ENCODE results near the gene EVPLL. TPM values are rescaled to one million over a fixed set of nuclear protein-coding genes. Genes with fewer than 3 reads are reported as not detected.
A peak's percentile ranks its signal among the peaks of the same experiment; 100 is the strongest.
"Not testable (repeated sequence)": the region's sequence is repeated elsewhere in the genome, so short reads cannot be mapped to it uniquely, and the experiment has no call there.

Gene EVPLL
- total RNA-seq, 2 experiments from 2014 or later, result not detected

- Mint-ChIP-seq H3K9me3 (no peaks in the 10 kb centered on the region), H3K4me1 (peaks cover 5% of the 10 kb centered on the region), H3K4me3 (no peak overlapping the region), H3K27ac (no peak overlapping the region), H3K36me3 (ENCODE audit: low read depth) (no peaks in the 10 kb centered on the region), H3K27me3 (peaks cover 21% of the 10 kb centered on the region)
- CTCF ChIA-PET, result interaction anchor here (0.6 kb wide), 1 partner anchor 207 kb away, joined by 4 read pairs; no protein-coding TSS in a partner anchor
- DNase-seq, result no peak
- POLR2A ChIA-PET, result no interaction called here
Measured at GRCh38 chr17:18381953-18382245, 4.3 kb downstream of the EVPLL start.

GRCh38 chr17:18382441-18383078 is 5.0 kb downstream of the EVPLL start:
- H3K36me3 Mint-ChIP-seq (ENCODE audit: low read depth), result no peaks in the 10 kb centered on the region
- DNase-seq, result no peak
- CTCF ChIA-PET, result no interaction called here
- POLR2A ChIA-PET, result no interaction called here
- H3K4me3 Mint-ChIP-seq, result no peak overlapping the region
- H3K27me3 Mint-ChIP-seq, result peaks cover 21% of the 10 kb centered on the region
- no peak overlapping the region for H3K27ac Mint-ChIP-seq
- no peaks in the 10 kb centered on the region for H3K9me3 Mint-ChIP-seq
- peaks cover 2% of the 10 kb centered on the region for H3K4me1 Mint-ChIP-seq

GRCh38 chr17:18383079-18383481 is 5.5 kb downstream of the EVPLL start:
- CTCF ChIA-PET; H3K4me1 Mint-ChIP-seq; POLR2A ChIA-PET; H3K4me3 Mint-ChIP-seq; H3K36me3 Mint-ChIP-seq (ENCODE audit: low read depth); H3K27ac Mint-ChIP-seq; DNase-seq; H3K9me3 Mint-ChIP-seq: not testable (repeated sequence)
- H3K27me3 Mint-ChIP-seq, result peaks cover 21% of the 10 kb centered on the region

- not testable (repeated sequence) for H3K9me3 Mint-ChIP-seq
Measured at GRCh38 chr17:18384271-18384670, 6.7 kb downstream of the EVPLL start.

GRCh38 chr17:18387583-18387982 is 10.0 kb downstream of the EVPLL start:
- H3K9me3 Mint-ChIP-seq; H3K36me3 Mint-ChIP-seq (ENCODE audit: low read depth); CTCF ChIA-PET; POLR2A ChIA-PET; DNase-seq; H3K4me3 Mint-ChIP-seq; H3K4me1 Mint-ChIP-seq; H3K27ac Mint-ChIP-seq: not testable (repeated sequence)
- H3K27me3 Mint-ChIP-seq, result peaks cover 14% of the 10 kb centered on the region

More at GRCh38 chr17:18384271-18384670, 6.7 kb downstream of the EVPLL start:
- H3K36me3 Mint-ChIP-seq (ENCODE audit: low read depth); H3K27ac Mint-ChIP-seq; H3K4me1 Mint-ChIP-seq; POLR2A ChIA-PET; DNase-seq; H3K4me3 Mint-ChIP-seq: not testable (repeated sequence)
- CTCF ChIA-PET, result interaction anchor here (0.8 kb wide), 1 partner anchor 18 kb away, joined by 3 read pairs; no protein-coding TSS in a partner anchor
- H3K27me3 Mint-ChIP-seq, result peaks cover 21% of the 10 kb centered on the region

- CTCF ChIA-PET; H3K36me3 Mint-ChIP-seq (ENCODE audit: low read depth); H3K27ac Mint-ChIP-seq; POLR2A ChIA-PET; H3K4me3 Mint-ChIP-seq; H3K4me1 Mint-ChIP-seq; H3K9me3 Mint-ChIP-seq; DNase-seq: not testable (repeated sequence)
- peaks cover 14% of the 10 kb centered on the region for H3K27me3 Mint-ChIP-seq
Measured at GRCh38 chr17:18388266-18388665, 10.7 kb downstream of the EVPLL start.

- H3K4me1 Mint-ChIP-seq; DNase-seq; CTCF ChIA-PET; H3K9me3 Mint-ChIP-seq; H3K36me3 Mint-ChIP-seq (ENCODE audit: low read depth); H3K4me3 Mint-ChIP-seq; H3K27ac Mint-ChIP-seq; POLR2A ChIA-PET: not testable (repeated sequence)
- H3K27me3 Mint-ChIP-seq, result peaks cover 14% of the 10 kb centered on the region
Measured at GRCh38 chr17:18388728-18389127, 11.2 kb downstream of the EVPLL start.

- H3K36me3 Mint-ChIP-seq (ENCODE audit: low read depth); H3K9me3 Mint-ChIP-seq; H3K27ac Mint-ChIP-seq; DNase-seq; CTCF ChIA-PET; POLR2A ChIA-PET; H3K4me3 Mint-ChIP-seq; H3K4me1 Mint-ChIP-seq; H3K27me3 Mint-ChIP-seq: not testable (repeated sequence)
Measured at GRCh38 chr17:18401872-18402590, 24.5 kb downstream of the EVPLL start.

GRCh38 chr17:18403166-18403565 is 25.6 kb downstream of the EVPLL start:
- CTCF ChIA-PET; H3K9me3 Mint-ChIP-seq; H3K27me3 Mint-ChIP-seq; H3K4me3 Mint-ChIP-seq; H3K27ac Mint-ChIP-seq; H3K36me3 Mint-ChIP-seq (ENCODE audit: low read depth); H3K4me1 Mint-ChIP-seq; DNase-seq; POLR2A ChIA-PET: not testable (repeated sequence)

GRCh38 chr17:18403604-18404003 is 26.0 kb downstream of the EVPLL start:
- H3K4me3 Mint-ChIP-seq; H3K9me3 Mint-ChIP-seq; POLR2A ChIA-PET; DNase-seq; H3K27me3 Mint-ChIP-seq; H3K4me1 Mint-ChIP-seq; CTCF ChIA-PET; H3K27ac Mint-ChIP-seq; H3K36me3 Mint-ChIP-seq (ENCODE audit: low read depth): not testable (repeated sequence)

- CTCF ChIA-PET; H3K4me3 Mint-ChIP-seq; H3K9me3 Mint-ChIP-seq; H3K27me3 Mint-ChIP-seq; DNase-seq; H3K27ac Mint-ChIP-seq; H3K36me3 Mint-ChIP-seq (ENCODE audit: low read depth); POLR2A ChIA-PET: not testable (repeated sequence)
- peaks cover 22% of the 10 kb centered on the region for H3K4me1 Mint-ChIP-seq
Measured at GRCh38 chr17:18408906-18409305, 31.3 kb downstream of the EVPLL start.

GRCh38 chr17:18409321-18409720 is 31.7 kb downstream of the EVPLL start:
- POLR2A ChIA-PET; DNase-seq; H3K27me3 Mint-ChIP-seq; CTCF ChIA-PET; H3K27ac Mint-ChIP-seq; H3K36me3 Mint-ChIP-seq (ENCODE audit: low read depth); H3K9me3 Mint-ChIP-seq: not testable (repeated sequence)
- H3K4me3 Mint-ChIP-seq, result peak overlapping the region; percentile 34
- H3K4me1 Mint-ChIP-seq, result peaks cover 22% of the 10 kb centered on the region

GRCh38 chr17:18410736-18411135 is 33.2 kb downstream of the EVPLL start:
- H3K36me3 Mint-ChIP-seq (ENCODE audit: low read depth); CTCF ChIA-PET; POLR2A ChIA-PET; H3K27me3 Mint-ChIP-seq; DNase-seq; H3K27ac Mint-ChIP-seq; H3K9me3 Mint-ChIP-seq: not testable (repeated sequence)
- H3K4me3 Mint-ChIP-seq, result peak overlapping the region; percentile 68
- peaks cover 22% of the 10 kb centered on the region for H3K4me1 Mint-ChIP-seq

GRCh38 chr17:18411377-18411864 is 33.8 kb downstream of the EVPLL start:
- POLR2A ChIA-PET; H3K36me3 Mint-ChIP-seq (ENCODE audit: low read depth); CTCF ChIA-PET; H3K27me3 Mint-ChIP-seq; H3K9me3 Mint-ChIP-seq: not testable (repeated sequence)
- Mint-ChIP-seq H3K27ac (peak overlapping the region; percentile 91), H3K4me3 (peak overlapping the region; percentile 85), H3K4me1 (peaks cover 22% of the 10 kb centered on the region)
- peak; percentile 22 for DNase-seq

Measured in activated CD4-positive, alpha-beta T cell treated with anti-CD3 and anti-CD28 coated beads, Interleukin-2, amount 10 ng/mL, durations not matched to agents 7 days and 5 days (primary cell).